Stimulated activated CD4-positive, alpha-beta T cell treated with anti-CD3 and anti-CD28 coated beads, Interleukin-1b, Interleukin-23, amount 100 ng/mL, for 24 hours (primary cell): ENCODE measurements around the gene NAT9.

Experiments used
- DNase-seq, 4 experiments: peaks; one replicate each; pipeline ENCODE4 v3.0.0-alpha.2; 2020; ENCODE audit warnings: low read depth in 4 of 4, low spot score in 1 of 4

The NAT9 gene

GRCh38 chr17:74746922-74747321 lies 29.2 kb downstream of the NAT9 start:
- DNase-seq, result no peak

DNA sequence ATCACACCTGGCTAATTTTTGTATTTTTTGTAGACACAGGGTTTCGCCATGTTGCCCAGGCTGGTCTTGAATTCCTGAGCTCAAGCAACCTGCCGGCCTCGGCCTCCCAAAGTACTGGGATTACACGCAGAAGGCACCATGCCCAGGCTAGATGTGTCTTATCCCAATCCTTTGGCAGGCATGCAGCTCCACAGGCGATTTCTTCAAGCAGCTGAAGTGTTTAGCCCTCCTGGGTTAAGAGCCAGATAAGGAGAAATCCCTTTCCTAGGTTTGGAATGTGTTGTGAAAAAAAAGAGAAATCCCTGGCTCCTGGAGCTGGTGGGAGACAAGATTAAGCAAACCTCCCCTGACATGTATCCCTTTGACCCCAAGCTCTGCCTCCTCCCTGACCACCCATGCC lies 29.8 kb downstream of the NAT9 start:
- DNase-seq, result no peak

- DNase-seq, result no peak
Observed at GRCh38 chr17:74745548-74746177, 30.5 kb downstream of the NAT9 start.

DNA sequence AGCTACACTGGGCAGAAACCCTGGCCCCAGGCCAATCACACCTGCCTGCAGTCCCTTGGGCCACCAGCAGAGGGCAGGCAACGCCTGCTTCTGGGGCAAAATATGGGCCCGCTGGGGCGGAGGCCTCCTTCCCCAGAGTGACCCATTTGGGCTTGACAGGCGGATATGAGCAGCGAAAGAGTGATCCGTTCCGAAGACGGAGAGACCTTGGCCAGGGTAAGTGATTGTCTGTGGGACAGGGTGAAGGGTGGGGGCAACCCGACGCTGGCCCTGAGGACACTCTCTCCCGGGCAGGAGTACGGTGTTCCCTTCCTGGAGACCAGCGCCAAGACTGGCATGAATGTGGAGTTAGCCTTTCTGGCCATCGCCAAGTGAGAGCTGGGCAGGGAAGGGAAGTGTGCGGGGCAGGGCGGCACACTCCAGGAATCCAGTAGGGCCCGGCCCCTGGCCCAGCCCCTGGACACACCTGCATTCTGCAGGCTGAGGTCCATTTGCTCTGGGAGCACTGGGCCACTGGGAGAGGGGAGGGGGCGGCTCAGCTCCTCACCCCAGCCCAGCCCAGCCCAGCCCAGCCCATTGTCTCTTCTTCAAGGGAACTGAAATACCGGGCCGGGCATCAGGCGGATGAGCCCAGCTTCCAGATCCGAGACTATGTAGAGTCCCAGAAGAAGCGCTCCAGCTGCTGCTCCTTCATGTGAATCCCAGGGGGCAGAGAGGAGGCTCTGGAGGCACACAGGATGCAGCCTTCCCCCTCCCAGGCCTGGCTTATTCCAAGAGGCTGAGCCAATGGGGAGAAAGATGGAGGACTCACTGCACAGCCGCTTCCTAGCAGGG lies 31.2 kb downstream of the NAT9 start:
- DNase-seq, result peak; percentile 68 to 80 (median 72)

GRCh38 chr17:74744349-74744713 lies 31.8 kb downstream of the NAT9 start:
- DNase-seq, result no peak

GRCh38 chr17:74743755-74744154 lies 32.4 kb downstream of the NAT9 start:
- DNase-seq, result no peak

DNA sequence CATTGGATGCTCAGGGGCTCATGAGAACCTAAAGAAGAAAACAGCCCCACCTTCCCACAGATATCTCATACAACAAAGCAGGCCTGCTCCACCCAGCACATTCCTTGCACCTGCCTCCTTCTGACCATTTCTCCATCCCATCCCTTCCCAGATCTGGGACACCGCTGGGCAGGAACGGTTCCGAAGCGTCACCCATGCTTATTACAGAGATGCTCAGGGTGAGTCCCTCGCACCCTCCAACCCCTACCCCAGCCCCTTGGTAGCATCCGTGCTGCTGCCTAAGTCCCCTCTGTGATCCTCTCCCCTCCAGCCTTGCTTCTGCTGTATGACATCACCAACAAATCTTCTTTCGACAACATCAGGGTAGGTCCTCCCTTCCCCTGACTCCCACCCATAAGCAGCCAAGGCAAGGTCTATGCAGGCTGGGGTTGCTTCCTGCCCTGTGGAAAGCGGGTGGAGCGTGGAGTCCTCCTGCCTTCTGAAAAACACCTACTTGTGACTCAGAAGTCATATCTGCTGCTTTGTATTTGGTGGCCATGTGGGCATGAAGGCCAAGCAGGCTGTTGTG lies 33.1 kb downstream of the NAT9 start:
- DNase-seq, result no peak

DNA sequence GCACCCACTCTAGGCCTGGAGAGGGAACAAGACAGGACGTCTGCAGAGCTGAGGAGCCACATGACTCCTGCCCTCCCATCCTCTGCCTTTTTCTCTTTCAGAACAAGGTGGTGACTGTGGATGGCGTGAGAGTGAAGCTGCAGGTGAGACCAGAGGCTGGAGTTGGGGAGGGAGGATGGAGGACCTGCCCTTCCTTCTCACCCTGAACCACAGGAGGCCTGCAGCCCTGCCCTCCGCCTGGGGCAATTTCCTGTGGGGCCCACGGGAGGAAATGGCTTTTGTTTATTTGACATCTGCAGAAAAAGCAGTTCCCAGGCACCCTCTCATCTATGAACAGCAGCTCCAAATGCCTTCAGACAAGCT lies 34.0 kb downstream of the NAT9 start:
- DNase-seq, result no peak

DNA sequence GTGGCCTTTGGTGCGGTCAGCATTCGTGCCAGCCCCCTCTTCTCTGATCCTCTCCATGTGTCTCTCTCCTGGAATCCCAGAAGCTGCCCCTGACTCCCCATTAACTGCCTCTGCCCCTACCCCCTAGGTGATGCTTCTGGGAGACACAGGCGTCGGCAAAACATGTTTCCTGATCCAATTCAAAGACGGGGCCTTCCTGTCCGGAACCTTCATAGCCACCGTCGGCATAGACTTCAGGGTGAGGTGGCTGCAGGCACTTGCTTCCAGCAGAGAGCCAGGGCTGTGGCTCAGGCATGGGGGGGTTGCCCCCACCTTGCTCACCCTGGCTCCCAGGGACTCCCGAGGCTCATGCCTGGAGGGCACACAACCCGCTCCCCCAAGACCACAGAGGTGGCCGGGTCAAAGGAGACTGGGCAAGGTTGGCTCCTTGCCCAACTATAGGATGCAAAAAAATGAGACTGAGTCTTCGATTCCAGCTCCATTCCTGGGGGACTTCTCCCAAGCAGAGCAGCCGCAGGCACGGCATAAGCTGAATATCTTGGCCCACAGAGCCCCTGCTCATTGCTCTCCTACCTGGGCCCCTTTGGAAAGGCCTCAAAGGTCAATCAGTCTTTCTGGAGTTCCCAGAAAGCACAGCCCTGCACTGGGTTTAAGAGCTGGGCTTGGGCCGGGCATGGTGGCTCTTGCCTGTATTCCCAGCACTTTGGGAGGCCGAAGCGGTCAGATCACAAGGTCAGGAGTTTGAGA lies 35.3 kb downstream of the NAT9 start:
- DNase-seq, result no peak

GRCh38 chr17:74740173-74740572 lies 36.0 kb downstream of the NAT9 start:
- DNase-seq, result no peak

DNA sequence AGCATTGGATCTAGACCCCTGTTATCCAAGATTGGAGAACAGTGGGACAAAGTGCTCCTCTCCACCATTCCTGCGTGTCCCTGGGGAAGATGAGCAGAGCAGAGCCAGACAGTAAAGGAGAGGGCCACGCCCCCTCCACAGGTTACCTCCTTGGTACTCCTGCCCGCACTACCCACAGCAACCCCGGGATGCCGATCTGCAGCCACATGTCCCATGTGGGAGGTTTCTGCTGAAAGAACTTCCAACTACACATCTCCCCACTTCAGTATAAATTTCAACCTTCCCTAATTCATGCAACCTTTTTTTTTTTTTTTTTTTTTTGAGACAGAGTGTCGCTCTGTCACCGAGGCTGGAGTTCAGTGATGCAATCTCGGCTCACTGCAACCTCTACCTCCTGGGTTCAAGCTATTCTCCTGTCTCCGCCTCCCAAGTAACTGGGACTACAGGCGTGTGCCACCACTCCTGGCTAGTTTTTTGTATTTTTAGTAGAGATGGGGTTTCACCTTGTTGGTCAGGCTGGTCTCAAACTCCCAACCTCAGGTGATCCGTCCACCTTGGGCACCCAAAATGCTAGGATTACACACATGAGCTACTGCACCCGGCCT lies 36.8 kb downstream of the NAT9 start:
- no peak for DNase-seq

GRCh38 chr17:74738051-74738996 lies 37.8 kb downstream of the NAT9 start:
- DNase-seq, result peak in 1 of 4 experiments; percentile 58

DNA sequence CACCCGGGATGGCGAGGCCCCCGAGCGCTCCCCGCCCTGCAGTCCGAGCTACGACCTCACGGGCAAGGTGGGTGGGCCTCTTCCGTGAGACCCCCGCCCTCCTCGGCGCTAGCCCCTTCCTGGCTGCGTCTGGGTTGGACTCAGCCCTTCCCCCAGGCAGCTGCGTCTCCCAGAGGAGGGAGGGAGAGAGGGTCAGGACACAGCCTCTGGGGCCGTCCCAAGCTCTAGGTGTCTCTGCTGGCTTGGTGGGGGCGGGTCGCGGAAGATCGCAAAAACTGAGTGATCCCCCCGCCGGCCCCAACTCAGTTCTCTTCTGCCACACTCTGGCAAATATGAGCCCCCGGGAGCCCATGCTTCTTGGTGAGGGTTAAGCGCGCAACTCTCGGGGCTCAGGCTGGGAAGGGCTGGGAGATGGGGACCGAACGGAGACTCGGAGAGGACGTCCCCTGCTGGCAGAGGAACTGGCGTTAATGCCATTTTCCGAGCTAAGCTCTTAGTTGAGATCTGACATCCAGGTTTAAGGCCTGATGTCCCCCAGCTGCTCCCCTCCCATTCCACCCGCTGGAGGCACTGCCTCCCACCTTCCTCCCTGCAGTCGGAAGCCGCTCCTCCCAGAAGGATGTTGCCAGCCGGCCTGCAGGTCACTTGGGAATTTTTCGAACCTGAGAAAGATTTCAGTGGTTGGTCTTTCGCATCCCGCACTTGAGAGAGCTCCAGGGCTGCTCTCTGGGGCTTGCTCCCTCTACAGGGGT lies 38.7 kb downstream of the NAT9 start:
- no peak for DNase-seq

DNA sequence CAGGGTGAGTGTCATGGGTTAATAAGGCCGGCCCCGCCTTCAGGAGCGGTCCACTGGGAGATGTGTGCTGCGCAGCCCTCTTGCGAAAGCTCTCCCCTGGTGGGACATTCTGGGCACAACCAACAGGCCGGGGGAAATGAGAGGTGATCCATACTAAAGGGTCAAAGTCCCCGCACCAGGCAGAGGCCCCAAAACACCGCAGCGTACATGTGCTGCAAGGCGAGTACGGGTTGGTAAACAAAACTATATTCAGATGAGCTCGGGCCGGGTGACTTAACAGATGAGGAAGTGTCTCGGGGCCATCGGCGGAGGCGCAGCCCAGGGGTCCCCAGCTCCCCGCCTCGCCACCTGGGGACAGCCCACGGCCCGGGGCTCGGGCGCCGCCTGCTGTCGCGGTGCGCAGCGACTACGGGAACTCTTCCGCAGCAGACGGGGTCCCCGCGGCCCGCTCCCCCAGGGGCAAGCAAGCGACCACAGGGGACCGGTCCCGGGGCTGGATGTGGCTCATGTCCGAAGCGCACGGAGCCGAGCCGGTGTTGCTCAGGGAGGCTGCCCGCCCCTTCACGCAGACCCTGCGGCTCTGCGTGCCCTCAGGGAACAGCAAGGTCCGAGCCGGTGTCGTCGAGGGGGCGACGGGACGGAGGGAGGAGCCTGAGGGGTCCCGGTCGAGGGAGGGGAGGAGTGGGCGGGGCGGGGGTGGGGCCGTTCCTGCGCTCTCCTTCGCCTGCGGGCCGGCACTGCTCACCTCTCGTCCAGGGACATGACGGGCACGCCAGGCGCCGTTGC lies 39.4 kb downstream of the NAT9 start, which contains the start of gene RAB37:
Gene RAB37 (plus strand): TSS at position 744 of the 786 bp plus-strand sequence. CDS start 17 bp downstream, at position 761.
- DNase-seq, result no peak

GRCh38 chr17:74734256-74734655 lies 41.9 kb downstream of the NAT9 start:
- DNase-seq, result no peak

DNA sequence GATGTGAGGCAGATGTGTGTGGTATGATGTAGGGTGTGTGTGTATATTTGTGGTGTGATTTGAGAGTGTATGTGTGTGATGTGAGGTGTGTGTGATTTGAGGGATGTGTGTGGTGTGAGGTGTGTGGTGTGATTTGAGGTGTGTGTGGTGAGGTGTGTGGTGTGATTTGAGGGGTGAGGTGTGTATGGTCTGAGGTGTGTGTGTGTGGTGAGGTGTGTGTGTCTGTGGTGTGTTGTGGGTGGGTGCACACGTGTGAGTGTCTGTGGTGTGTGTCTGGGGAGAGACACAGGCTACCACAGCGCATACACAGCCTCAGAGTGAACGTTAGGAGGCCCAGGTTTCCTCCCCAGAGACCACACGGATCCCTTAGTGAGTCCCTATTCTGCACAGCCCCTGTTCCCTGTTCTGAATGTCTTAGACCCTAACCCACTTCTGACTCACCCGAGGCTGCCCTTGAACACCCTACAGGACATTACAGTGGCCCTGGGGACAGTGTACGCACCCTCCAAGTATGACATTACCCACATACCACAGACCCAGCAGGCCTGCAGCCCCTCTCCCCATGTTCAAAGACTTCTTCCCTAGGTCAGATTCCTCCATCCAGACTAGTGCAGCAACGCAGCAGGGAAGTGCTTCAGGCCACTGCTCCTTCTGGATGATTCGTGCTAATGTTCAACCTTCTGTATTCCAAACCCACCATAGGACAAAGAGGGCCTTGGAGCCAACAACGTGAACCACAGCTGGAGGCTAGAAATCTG lies 42.6 kb downstream of the NAT9 start:
- DNase-seq, result no peak

DNA sequence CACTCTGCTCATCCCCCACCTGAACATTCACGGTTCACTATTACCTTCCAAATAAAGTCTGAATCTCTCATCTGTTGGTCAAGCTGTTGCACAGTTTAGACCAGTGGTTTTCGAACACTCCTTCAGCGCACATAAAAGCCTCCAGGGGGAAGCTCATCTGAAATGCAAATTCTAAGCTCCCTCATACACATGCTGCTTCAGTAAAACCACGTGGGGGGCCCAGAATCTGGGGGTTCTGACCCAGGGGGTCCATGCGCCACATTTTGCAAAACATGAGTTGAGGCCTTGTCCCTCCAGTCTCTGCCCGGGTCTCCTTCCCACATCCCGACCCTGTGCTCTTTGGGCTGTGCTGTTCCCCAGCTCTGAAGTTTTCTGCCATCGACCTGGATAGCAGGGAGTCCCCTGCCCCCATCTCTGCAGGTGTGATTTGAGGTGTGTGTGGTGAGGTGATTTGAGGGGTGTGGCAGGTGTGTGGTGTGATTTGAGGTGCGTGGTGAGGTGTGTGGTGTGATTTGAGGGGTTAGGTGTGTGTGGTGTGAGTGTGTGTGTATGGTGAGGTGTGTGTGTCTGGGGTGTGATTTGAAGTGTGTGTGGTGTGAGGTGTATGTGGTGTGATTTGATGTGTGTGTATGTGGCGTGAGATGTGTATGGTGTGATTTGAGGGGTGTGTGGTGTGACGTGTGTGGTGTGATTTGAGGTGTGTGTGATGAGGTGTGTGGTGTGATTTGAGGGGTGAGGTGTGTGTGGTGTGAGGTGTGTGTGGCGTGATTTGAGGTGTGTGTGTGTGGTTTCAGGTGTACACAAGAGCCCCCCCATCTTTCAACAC lies 43.9 kb downstream of the NAT9 start:
- no peak for DNase-seq
